Activated naive CD8-positive, alpha-beta T cell treated with anti-CD3 and anti-CD28 coated beads, Interleukin-2, amount 50 U/mL, for 16 hours (primary cell): Measurements from ENCODE around the gene CA10.

ENCODE experiments used
- DNase-seq: peaks from one replicate; pipeline ENCODE4 v3.0.0-alpha.2; 2020; ENCODE audit warnings: low read depth, low spot score

Gene CA10

DNA sequence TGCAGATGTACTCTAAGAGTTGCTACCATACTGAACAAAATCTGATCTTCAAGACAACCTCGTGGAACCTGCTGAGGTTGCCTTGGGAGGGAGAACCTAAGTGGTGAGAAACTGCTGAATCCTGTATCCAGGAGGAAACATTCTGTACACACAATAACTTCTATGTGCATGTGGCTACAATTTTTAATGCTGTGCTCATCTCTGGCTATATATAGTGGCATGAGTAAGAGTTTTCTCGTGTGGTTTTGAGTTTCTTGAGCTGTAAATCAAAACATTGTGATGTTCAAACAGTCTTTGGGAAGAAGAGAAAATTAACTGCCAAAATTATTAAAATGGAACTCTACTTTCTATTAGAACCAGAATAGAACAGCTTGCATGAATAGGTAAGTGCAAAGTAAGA is 206.8 kb downstream of the CA10 start:
- no peak for DNase-seq

DNA sequence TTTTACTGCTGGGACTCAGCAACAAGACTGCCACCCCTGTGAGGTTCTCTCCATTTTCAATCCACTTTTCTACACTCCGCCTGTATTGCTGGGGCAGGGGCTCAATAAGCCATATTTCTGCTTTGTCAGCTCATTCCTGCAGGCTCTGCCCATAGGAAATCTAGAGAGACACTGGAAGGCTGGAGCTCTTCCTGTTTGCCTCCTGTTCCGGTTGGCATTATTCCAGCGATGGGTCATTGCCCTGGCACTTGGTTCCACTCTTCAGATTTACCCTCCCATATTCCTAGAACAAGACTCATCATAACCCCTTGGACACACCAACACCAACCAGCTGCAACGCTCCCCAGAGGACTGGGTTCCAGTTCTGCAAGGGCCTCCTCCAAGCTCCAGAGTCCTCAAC is 210.4 kb downstream of the CA10 start:
- DNase-seq = no peak

GRCh38 chr17:51947160-51947735 is 211.3 kb downstream of the CA10 start:
- no peak for DNase-seq

- no peak for DNase-seq
Measured at GRCh38 chr17:51946311-51946710, 212.2 kb downstream of the CA10 start.

DNA sequence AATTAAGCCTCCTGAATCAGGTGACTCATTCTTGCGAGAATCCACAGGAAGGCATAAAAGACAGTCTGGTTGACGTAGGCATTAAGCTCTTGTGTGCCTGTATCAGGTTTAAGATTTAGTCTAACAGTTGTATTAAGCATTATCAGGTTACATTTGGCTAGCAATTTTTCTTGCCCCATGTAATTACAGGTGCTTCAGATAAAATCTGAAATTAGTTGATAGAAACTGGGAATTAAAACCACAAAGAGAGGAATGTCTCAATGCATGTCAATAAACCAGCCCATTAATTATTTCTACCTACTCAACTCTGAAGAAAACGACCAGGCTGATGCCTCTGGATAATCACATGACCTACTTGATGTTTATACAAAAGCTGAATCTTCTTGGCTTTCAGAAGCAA is 217.2 kb downstream of the CA10 start:
- DNase-seq = no peak

DNA sequence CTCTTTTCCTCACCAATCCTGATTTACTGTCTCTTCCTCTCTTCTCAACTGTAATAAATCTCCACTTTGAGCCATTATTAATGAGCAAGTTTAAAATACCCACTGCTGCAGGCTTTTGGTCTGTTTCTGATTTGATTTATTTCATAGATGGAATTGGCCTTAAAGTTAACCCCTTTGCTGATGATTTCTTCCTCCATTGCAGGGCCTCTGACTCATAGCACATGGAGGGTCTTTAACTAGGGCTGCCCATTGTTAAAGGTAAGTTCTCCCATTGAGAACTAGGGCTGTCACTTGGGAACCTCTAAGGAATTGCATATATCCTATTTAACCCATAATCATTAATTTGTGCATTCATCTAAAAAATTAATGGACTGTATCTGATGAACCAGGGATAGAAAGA is 221.2 kb downstream of the CA10 start:
- DNase-seq = no peak

- DNase-seq = no peak
Measured at GRCh38 chr17:51935477-51935876, 223.0 kb downstream of the CA10 start.

DNA sequence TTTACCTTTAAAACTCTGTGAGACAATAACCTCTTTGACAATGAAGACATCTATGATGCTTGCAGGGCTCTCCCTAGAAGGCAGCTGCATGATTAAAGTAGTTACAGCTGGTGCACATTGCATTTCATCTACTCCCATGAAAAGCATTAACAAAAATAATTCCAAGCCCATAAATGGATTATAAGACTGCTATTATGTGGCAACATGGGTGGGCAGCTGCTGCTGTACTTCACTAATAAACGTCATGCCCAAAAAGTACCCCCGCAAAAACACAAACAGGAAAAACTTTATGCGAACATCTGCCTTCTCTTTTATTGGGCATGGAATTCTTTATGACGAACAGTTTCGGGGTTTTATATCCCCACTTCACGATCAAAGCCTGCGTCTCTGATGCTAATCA is 224.9 kb downstream of the CA10 start:
- DNase-seq = no peak

DNA sequence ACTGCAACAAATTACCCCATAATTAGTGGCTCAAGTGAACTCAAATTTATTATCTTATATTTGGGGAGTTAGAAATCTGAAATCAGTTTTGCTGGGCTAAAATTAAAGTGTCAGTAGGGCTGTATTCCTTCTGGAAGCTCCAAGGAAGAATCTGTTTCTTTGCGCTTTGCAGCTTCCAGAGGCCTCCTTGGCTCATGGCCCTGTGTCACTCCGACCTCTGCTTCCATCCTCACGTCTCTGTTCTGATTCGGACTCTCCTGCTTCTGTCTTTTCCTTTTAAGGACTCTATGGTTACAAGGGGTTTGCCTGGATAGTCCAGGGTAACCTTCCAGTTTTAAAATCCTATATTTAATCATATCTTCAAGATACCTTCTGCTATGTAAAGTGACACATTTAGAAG is 232.1 kb downstream of the CA10 start:
- DNase-seq = no peak

- no peak for DNase-seq
Measured at GRCh38 chr17:51921500-51921899, 237.0 kb downstream of the CA10 start.

GRCh38 chr17:51914577-51914976 is 243.9 kb downstream of the CA10 start:
- DNase-seq = no peak

DNA sequence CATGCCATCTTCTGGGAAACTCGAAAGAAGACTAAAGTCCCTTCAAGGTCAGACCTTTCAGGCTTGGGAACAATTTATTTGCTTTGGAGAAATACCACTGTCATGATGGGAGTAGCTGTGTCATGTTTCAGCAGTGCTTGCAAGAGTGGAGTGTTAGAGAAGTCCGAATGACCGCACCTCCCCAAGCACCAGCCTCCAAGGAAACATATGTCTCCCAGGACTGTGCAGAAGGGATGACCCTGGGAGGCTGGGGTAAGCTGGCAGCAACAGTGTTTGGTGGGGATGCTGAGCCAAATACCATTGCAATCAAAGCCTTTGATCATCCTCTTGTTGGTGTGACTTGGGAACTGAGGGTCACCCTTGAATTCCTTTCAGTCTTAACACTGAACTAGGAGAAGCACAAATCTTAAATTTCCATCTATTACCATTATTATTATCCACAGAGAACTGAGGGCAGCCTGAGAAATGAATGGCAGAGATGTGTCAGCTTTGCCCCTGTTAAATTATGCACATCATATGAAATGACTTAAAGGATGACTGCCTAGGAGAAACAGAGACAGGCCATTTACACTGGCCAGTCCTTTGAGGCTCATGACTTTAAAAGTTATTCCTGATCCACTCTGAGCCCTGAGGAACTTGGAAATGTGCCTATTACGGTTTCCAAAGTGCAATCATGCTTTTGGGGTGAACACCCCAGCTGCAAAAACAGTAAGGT is 244.9 kb downstream of the CA10 start:
- DNase-seq = no peak

- DNase-seq = no peak
Measured at GRCh38 chr17:51912939-51913338, 245.6 kb downstream of the CA10 start.

- no peak for DNase-seq
Measured at GRCh38 chr17:51911237-51911636, 247.3 kb downstream of the CA10 start.

- no peak for DNase-seq
Measured at GRCh38 chr17:51909971-51910370, 248.5 kb downstream of the CA10 start.

- DNase-seq = no peak
Measured at GRCh38 chr17:51908841-51909537, 249.5 kb downstream of the CA10 start.

DNA sequence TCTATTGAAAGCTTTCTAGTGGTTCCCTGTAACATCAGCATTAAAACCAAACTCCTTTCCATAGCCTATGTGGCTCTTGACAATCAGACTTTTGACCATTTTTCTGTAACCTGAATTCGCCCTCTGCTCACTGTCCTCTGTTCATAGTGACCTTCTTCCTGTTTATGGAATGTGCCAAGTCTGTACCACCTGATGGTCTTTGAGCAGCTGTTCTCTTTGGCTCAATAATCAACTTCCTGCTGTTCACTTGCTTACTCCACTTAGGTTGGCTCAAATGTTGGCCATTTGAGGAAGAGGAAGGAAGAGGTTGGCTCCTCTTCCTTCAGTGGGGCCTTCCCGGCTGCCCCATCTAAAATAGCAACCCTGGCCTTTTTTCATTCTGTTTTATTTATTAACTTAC is 251.5 kb downstream of the CA10 start:
- DNase-seq = no peak

- no peak for DNase-seq
Measured at GRCh38 chr17:51904379-51904778, 254.1 kb downstream of the CA10 start.

DNA sequence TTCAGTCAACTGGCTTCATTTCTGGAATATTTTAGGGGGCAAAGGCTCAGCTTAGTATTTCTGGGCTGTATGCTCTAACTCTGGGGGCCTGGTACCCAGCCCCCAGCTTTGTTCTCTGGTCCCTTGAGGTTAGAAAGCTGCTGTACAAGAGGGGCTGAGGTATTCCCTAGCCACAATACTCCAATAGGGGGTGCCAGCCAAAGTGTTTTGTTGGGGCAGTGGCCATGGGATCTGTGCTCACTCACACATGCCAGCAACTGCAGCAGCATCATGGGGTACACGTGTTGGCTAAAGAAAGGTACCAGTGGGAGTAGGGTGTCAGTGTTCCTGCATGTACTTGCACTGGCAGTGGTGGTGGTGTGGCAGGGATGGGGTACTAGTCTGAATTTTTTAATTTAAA is 257.3 kb downstream of the CA10 start:
- no peak for DNase-seq

GRCh38 chr17:51891936-51892335 is 266.6 kb downstream of the CA10 start:
- no peak for DNase-seq

DNA sequence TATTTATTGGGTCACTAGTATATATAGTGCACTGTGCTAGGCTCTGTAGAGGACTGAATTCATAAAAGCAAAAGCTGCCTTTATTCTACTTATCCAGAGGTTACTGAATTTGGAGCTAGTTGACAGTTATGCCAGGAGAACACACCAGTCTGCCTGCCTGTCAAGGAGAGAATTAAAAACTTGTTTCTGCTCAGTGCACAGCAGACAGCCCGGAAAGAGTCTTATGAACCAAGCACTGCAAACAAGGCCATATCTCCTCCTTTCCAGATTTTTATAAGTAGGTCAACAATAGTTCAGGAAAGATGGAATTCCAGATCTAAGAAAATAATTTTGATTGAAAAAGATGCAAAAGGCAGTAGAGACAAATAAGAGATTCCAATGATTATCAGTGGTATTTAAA is 267.8 kb downstream of the CA10 start:
- no peak for DNase-seq

GRCh38 chr17:51888816-51889215 is 269.7 kb downstream of the CA10 start:
- no peak for DNase-seq

DNA sequence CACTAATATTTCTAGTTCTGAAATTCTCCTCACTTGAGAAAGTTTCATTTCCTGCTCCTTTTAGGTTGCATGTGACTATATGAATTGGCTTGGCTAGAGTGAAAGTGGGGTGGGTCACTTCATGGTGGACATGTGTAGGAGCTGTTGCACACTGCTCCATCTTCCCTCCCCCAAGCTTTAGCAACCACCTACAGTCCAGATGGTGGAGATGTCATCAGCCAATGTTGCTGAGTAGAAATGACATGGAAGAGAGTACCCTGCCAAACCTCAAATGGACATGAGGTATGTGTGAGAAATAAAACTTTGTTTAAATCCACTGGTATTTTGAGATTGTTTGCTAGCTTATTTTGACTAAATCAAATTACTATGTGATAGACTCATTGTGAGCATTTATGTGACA is 281.5 kb downstream of the CA10 start:
- no peak for DNase-seq
